GM23338 (cell line): ENCODE data around the gene TSPEAR. TPM values are rescaled to one million over a fixed set of nuclear protein-coding genes. Genes with fewer than 3 reads are reported as not detected.

Experiments
- ATAC-seq: fragments of 200-7000 bp; cut with Tn5 transposase; 3 replicates; pipeline ENCODE4 v1.9.1; 2020
- DNase-seq: peaks from one replicate; pipeline ENCODE4 v3.0.0-alpha.2; 2015; ENCODE audit warnings: low spot score
- H2AFZ ChIP-seq: fragments of 200-600 bp; sonication (generic); 2 replicates; pipeline ENCODE4 v1.8.0; 2016; ENCODE audit warnings: antibody characterized with exemption, mild to moderate bottlenecking, moderate library complexity
- H3F3A ChIP-seq: fragments of 200-600 bp; sonication (generic); replicated peaks from 2 replicates; pipeline ENCODE4 v1.8.0; 2017; ENCODE audit warnings: antibody characterized with exemption, mixed run types, low read depth
- H3K27ac ChIP-seq: fragments of 200-600 bp; sonication (generic); 2 replicates; pipeline ENCODE4 v1.6.1; 2016; ENCODE audit warnings: low read depth
- H3K27me3 ChIP-seq: fragments of 200-600 bp; sonication (generic); 2 replicates; pipeline ENCODE4 v1.8.0; 2016; ENCODE audit warnings: mild to moderate bottlenecking, mixed run types, moderate library complexity; ENCODE audit not compliant: insufficient read depth
- H3K36me3 ChIP-seq: fragments of 200-600 bp; sonication (generic); 2 replicates; pipeline ENCODE4 v1.8.0; 2016; ENCODE audit warnings: mild to moderate bottlenecking; ENCODE audit not compliant: insufficient read depth
- H3K4me1 ChIP-seq: fragments of 200-600 bp; sonication (generic); 2 replicates; pipeline ENCODE4 v1.8.0; 2016; ENCODE audit warnings: mild to moderate bottlenecking, moderate library complexity; ENCODE audit not compliant: insufficient read depth
- H3K4me2 ChIP-seq: fragments of 200-600 bp; sonication (generic); 2 replicates; pipeline ENCODE4 v1.7.1; 2017; ENCODE audit warnings: mixed run types
- H3K4me3 ChIP-seq: fragments of 200-600 bp; sonication (generic); 2 replicates; pipeline ENCODE4 v1.6.1; 2016; ENCODE audit warnings: mixed run types
- H3K79me2 ChIP-seq: fragments of 200-600 bp; sonication (generic); replicated peaks from 2 replicates; pipeline ENCODE4 v1.8.0; 2017; ENCODE audit warnings: mild to moderate bottlenecking; ENCODE audit not compliant: insufficient read depth
- H3K9me2 ChIP-seq: fragments of 200-600 bp; sonication (generic); 2 replicates; pipeline ENCODE4 v1.8.0; 2017; ENCODE audit not compliant: insufficient read depth
- H4K20me1 ChIP-seq: fragments of 200-600 bp; sonication (generic); replicated peaks from 2 replicates; pipeline ENCODE4 v1.8.0; 2017; ENCODE audit warnings: mild to moderate bottlenecking; ENCODE audit not compliant: insufficient read depth
- H3K27ac Mint-ChIP-seq: 2 replicates; pipeline ENCODE4 v1.8.0; 2020; ENCODE audit warnings: inconsistent platforms, mild to moderate bottlenecking, moderate library complexity, mixed read lengths
- H3K27me3 Mint-ChIP-seq: 3 replicates; pipeline ENCODE4 v1.8.0; 2022; ENCODE audit warnings: low read depth, mild to moderate bottlenecking, moderate library complexity, mixed read lengths, inconsistent platforms; ENCODE audit not compliant: insufficient read depth, poor library complexity
- H3K36me3 Mint-ChIP-seq: 3 replicates; pipeline ENCODE4 v1.8.0; 2021; ENCODE audit warnings: low read depth, mild to moderate bottlenecking, inconsistent platforms, moderate library complexity, mixed read lengths
- H3K4me1 Mint-ChIP-seq: 3 replicates; pipeline ENCODE4 v1.8.0; 2020; ENCODE audit warnings: mild to moderate bottlenecking, inconsistent platforms, mixed read lengths
- H3K4me3 Mint-ChIP-seq: 3 replicates; pipeline ENCODE4 v1.8.0; 2021; ENCODE audit warnings: moderate library complexity, mild to moderate bottlenecking, inconsistent platforms, mixed read lengths
- H3K9me3 Mint-ChIP-seq: 3 replicates; pipeline ENCODE4 v1.8.0; 2020; ENCODE audit warnings: moderate library complexity, mild to moderate bottlenecking, inconsistent platforms, mixed read lengths
- JUNB ChIP-seq: IDR thresholded peaks from one replicate; pipeline ENCODE4 v1.6.1; 2016; ENCODE audit warnings: antibody characterized with exemption; ENCODE audit not compliant: unreplicated experiment
- NANOG ChIP-seq: IDR thresholded peaks from 2 replicates; pipeline ENCODE4 v1.6.1; 2016; ENCODE audit warnings: antibody characterized with exemption, borderline replicate concordance
- REST ChIP-seq: IDR thresholded peaks from one replicate; pipeline ENCODE4 v1.6.1; 2018; ENCODE audit warnings: antibody characterized with exemption; ENCODE audit not compliant: unreplicated experiment
- ZNF331 ChIP-seq: fragments of 250-450 bp; sonication (Bioruptor Pico); IDR thresholded peaks from 2 replicates; pipeline ENCODE4 v1.5.0; 2020; ENCODE audit warnings: low read depth, mild to moderate bottlenecking, moderate library complexity
- polyA plus RNA-seq: library from polyadenylated mRNA; unstranded; fragments of >200 nt; fragmentation: Nextera tagmentation; extraction: Ambion mirVana; gene quantifications from 2 replicates; pipeline ENCODE4 v1.2.1, GENCODE V29; 2016
- total RNA-seq: library from RNA; depleted of rRNA; stranded (reverse); fragments of >200 nt; shearing (Covaris generic); gene quantifications from 2 replicates; pipeline ENCODE4 v1.2.3, GENCODE V29; 2014
- TF ChIP-seq, protein P1 (sequence below), 2 experiments: fragments of 200-600 bp in 1 of 2; sonication (generic) in 1 of 2; conservative IDR thresholded peaks; 2 replicates each; pipeline versions ENCODE4 v1.5.1 to v1.6.1; 2016 to 2017; ENCODE audit warnings: antibody characterized with exemption in 2 of 2, low read depth in 2 of 2, mild to moderate bottlenecking in 2 of 2, moderate library complexity in 1 of 2

The TSPEAR gene
- total and polyA plus RNA-seq, 2 experiments from 2014 or later: 0.35 to 0.92 TPM

DNA sequence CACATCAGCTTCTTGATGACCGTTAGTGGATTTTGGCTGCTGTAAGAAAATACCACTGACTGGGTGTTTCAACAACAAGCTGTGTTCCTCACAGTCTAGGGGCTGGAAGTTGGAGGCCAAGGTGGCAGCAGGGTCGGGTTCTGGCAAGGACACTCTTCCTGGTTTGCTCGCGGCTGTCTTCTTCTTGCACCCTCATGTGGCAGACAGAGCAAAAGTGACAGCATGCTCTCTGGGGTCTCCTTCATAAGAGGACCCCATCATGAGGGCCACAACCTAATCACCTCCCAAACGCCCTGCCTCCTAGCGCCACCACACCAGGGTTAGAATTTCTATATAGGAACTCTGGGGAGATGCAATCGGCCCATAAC is 18.6 kb upstream of the TSPEAR start:
- Histone ChIP-seq H3K79me2 (no peaks in the 10 kb centered on the region), H3K9me2 (no peaks in the 10 kb centered on the region), H3F3A (no peaks in the 10 kb centered on the region), H2AFZ (no peak overlapping the region), H4K20me1 (no peaks in the 10 kb centered on the region), H3K36me3 (no peaks in the 10 kb centered on the region), H3K4me2 (no peak overlapping the region), H3K4me3 (no peak overlapping the region), H3K4me1 (no peaks in the 10 kb centered on the region; the same call in 1 of the 2 replicates), H3K27me3 (no peaks in the 10 kb centered on the region), H3K27ac (no peak overlapping the region)
- Mint-ChIP-seq H3K27me3 (peaks cover 17% of the 10 kb centered on the region), H3K4me1 (peaks cover 2% of the 10 kb centered on the region; the same call in 1 of the 3 replicates), H3K9me3 (peaks cover 10% of the 10 kb centered on the region; the same call in 2 of the 3 replicates), H3K4me3 (no peak overlapping the region; the same call in 2 of the 3 replicates), H3K36me3 (peaks cover 9% of the 10 kb centered on the region; the same call in 1 of the 3 replicates), H3K27ac (no peak overlapping the region)
- ATAC-seq (no peak), DNase-seq (no peak)
- no peak for TF ChIP-seq JUNB
- TF ChIP-seq REST: no peak
- TF ChIP-seq NANOG: no peak
- TF ChIP-seq, protein P1, sequence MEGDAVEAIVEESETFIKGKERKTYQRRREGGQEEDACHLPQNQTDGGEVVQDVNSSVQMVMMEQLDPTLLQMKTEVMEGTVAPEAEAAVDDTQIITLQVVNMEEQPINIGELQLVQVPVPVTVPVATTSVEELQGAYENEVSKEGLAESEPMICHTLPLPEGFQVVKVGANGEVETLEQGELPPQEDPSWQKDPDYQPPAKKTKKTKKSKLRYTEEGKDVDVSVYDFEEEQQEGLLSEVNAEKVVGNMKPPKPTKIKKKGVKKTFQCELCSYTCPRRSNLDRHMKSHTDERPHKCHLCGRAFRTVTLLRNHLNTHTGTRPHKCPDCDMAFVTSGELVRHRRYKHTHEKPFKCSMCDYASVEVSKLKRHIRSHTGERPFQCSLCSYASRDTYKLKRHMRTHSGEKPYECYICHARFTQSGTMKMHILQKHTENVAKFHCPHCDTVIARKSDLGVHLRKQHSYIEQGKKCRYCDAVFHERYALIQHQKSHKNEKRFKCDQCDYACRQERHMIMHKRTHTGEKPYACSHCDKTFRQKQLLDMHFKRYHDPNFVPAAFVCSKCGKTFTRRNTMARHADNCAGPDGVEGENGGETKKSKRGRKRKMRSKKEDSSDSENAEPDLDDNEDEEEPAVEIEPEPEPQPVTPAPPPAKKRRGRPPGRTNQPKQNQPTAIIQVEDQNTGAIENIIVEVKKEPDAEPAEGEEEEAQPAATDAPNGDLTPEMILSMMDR (conservative IDR thresholded peaks at IDR 0.05; ENCODE audit: low read depth in 2 of 2): no peak

DNA sequence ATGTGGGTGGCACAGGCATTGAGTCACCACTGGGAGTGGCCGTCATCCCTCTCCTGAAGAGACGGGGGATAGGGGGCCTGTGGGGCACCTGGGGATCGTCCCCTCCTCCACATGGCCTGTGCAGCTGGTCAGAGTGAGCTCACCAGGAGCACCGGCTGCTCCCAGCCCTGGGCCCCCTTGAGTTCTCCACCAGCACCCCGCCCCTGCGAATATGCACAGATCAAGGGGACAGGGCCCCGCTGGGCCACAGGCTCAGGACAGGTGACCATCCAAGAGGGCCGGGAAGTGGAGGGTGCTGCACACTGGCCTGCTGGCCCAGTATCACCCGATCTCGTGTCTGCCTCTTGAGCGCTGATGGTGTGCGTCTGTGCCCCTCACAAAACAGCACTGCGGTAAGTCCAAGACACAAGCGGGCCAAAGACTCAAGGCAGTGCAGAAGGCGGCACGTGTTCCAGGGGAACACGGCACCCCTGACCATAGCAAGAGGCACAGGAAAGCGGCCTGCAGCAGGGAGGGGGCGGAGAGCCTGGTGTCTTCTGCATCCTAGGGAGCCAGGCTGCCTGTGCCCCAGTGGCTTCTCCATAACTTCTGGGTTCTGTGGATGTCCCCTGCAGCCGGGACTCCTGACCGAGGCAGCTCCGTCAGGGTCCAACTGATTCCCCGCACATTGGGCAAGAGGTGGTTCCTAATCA is 18.1 kb upstream of the TSPEAR start:
- H3K27me3 Mint-ChIP-seq: peaks cover 22% of the 10 kb centered on the region
- DNase-seq (no peak), ATAC-seq (no peak)
- H3K9me2 ChIP-seq: no peaks in the 10 kb centered on the region
- H3K4me1 Mint-ChIP-seq: peaks cover 2% of the 10 kb centered on the region; the same call in 1 of the 3 replicates
- H4K20me1 ChIP-seq: no peaks in the 10 kb centered on the region
- no peak for TF ChIP-seq ZNF331 (CRISPR knock-in tag)
- H3K36me3 Mint-ChIP-seq: peaks cover 9% of the 10 kb centered on the region; the same call in 1 of the 3 replicates
- no peaks in the 10 kb centered on the region for H3K36me3 ChIP-seq
- peaks cover under 1% of the 10 kb centered on the region; the same call in 1 of the 2 replicates for H3K27me3 ChIP-seq
- no peaks in the 10 kb centered on the region; the same call in 1 of the 2 replicates for H3K4me1 ChIP-seq
- peaks cover 10% of the 10 kb centered on the region; the same call in 2 of the 3 replicates for H3K9me3 Mint-ChIP-seq
- H3K27ac Mint-ChIP-seq: no peak overlapping the region
- H3K4me3 Mint-ChIP-seq: no peak overlapping the region
- H2AFZ ChIP-seq: no peak overlapping the region
- H3K79me2 ChIP-seq: no peaks in the 10 kb centered on the region
- H3K4me2 ChIP-seq: no peak overlapping the region
- no peak overlapping the region for H3K4me3 ChIP-seq
- no peak overlapping the region for H3K27ac ChIP-seq
- H3F3A ChIP-seq: no peaks in the 10 kb centered on the region
